HG02973 (cell line): Measurements from ENCODE around the gene LGI1.
"Not testable (repeated sequence)": the region's sequence is repeated elsewhere in the genome, so short reads cannot be mapped to it uniquely, and the experiment has no call there.

ENCODE experiments used
- ATAC-seq: cut with Tn5 transposase; IDR thresholded peaks from one replicate; pipeline ENCODE4 v1.9.1; 2021; ENCODE audit warnings: moderate library complexity; ENCODE audit not compliant: unreplicated experiment

Gene LGI1

DNA sequence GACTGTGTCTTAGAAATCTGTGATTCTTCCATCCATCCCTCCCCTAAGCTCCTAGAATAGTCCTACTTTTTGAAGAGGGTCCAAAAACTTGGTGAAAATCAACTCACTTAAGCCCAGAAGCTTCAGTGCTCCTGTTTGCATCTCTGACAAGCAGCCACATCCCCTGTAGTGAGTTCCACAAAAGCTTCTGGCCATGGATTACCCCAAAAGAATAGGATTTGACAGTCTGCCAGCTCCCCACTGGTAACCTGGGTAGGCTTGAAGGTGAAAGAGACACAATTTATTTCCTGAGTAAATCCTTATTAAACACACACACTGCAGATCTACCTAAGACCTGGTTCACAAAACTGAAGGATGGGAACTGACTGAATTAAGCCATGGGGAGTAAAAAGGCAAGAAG is 46.5 kb downstream of the LGI1 start:
- ATAC-seq: no peak

DNA sequence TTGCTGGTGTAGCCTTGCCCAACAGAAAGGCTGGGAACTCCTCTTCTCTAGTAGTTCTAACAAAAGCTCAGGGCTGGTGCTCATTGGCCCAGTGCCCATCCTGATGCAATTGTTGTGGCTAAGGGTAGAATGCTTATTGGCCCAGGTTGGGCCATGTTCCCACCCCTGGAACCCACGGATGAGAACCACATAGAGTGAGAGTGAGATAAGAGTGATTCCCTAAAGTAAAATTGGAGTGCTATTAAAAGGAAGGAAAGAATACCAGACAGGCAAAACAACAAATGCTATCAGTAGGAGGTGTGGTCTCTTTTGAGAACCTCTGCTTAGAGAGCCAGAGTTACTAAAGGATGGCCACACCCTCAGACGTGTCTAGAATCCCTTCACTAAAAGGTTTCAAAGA is 49.2 kb downstream of the LGI1 start:
- no peak for ATAC-seq

GRCh38 chr10:93807371-93807770 is 49.6 kb downstream of the LGI1 start:
- no peak for ATAC-seq

DNA sequence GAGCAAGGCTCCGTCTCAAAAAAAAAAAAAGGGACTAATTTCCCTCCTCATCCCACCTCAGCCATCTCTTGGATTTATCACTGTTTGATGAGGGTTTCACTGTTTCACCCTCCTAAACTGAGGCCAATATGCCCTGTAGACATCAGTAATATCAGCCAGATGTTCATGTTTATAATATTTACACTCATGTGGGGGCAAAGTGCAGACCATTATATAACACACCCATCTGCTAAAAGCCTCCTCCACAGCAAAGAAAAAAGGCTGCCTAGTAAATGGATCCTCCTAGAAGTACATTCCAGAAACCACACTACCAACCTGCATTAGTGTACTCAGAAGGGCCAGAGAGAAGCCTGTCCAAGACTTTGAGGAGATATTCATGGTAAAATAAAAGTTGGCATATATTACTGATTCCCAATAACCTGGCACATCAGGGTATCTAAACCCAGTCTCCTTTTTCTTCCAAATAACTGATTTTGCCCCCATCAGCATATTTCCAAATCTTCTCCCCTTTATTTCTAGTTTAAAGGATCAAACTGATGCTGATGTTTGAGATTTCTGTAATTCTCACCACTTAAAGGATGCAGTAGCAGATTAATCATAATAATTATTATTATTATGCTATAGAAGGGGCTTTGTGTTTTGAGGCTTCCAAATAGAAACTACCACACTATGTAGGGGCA is 55.1 kb downstream of the LGI1 start:
- no peak for ATAC-seq

DNA sequence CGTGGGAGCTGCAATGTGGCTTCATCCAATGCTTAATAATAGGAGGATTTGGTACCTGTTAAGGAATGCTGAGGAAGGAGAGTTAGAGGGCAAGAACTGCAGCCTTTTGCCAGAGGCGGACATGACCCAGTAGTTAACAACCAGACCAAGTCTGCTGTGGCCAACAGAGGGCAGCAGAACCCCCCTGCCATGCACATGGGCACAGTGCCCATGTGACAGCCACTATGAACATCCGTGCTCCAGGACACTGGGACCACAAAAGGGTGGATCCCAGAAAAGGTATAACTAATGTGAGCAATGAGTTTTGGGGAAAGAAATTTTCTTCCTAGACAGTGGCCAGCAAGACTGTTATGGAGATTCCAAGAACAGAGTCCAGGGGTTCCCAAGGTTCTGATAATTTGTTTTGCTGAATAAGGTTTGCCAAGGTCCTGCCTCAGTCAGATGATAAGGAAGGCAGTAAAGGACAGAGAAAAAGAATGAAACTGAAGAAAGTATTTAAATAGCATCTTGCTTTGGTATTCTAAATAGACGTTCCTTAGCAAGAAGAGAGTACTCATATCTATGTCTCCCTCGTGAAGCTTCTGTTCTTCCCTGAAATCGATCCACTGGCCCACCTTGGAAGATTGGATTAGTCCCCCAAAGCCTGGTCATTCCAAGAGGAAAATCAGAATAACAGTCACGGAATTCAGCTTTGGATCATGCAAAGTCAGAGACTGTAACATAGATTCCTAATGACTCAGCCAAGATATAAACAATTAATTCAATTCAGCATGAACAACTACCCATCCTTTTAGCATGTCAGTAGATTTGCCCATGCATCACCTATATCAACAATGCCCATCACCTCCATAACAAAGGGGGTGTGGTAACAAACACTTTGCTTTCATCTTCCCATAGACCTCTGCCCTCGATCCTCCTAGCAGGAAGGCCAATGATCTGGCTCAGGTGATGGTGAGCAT is 56.0 kb downstream of the LGI1 start:
- no peak for ATAC-seq

GRCh38 chr10:93815304-93816096 is 57.8 kb downstream of the LGI1 start:
- no peak for ATAC-seq

GRCh38 chr10:93816123-93816747 is 58.5 kb downstream of the LGI1 start:
- ATAC-seq: no peak

DNA sequence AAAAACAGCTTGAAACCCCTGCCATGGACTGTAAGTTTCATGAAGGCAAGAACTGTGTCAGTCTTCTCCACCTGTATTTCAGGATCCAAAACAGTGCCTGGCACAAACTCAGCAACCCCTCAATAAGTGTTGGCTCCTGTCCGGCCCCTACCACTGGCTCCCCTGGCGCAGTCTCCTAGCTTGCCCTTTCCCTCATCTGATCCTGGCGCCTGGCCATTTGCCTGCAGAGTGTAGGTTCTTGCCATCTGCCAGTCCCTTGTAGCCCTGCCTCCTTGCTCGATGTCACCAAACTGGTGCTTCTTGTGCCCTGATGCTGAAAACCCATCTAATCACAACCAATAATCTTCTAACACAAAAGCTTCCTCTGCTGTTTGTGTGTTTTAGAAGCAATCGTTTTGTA is 60.4 kb downstream of the LGI1 start:
- no peak for ATAC-seq

DNA sequence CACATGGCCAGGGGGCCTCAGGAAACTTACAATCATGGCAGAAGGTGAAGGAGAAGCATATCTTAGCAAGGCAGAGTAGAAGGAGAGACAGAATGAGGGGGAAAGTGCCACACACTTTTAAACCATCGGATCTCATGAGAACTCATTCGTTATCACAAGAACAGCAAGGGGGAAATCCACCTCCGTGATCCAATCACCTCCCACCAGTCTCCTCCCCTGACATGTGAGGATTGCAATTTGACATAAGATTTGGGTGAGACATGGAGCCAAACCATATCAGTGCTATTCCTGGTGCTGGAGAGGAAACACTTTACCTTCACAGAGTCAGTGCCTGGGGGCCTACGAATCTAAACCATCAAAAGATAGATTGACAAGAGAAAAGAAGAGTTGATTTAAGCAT is 61.8 kb downstream of the LGI1 start:
- ATAC-seq: no peak

DNA sequence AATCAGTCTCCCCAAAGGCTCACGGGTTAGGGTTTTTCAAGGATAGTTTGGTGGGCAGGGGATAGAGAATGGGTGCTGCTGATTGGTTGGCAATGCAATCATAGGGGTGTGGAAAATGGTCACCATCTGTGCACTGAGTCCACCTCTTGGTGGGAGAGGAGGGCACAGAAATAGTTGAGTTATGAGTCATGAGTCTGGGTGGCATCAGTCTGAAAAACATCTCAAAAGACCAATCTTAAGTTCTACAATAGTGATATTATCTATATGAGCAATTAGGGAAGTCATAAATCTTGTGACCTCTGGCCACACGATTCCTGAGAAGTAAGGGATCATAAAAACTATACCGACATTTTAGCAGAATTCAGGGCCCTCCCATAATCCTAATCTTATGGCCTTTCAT is 62.7 kb downstream of the LGI1 start:
- no peak for ATAC-seq

- ATAC-seq: no peak
These were observed 63.5 kb downstream of the LGI1 start for GRCh38 chr10:93821051-93821772.

GRCh38 chr10:93826355-93826754 is 68.6 kb downstream of the LGI1 start:
- ATAC-seq: no peak

DNA sequence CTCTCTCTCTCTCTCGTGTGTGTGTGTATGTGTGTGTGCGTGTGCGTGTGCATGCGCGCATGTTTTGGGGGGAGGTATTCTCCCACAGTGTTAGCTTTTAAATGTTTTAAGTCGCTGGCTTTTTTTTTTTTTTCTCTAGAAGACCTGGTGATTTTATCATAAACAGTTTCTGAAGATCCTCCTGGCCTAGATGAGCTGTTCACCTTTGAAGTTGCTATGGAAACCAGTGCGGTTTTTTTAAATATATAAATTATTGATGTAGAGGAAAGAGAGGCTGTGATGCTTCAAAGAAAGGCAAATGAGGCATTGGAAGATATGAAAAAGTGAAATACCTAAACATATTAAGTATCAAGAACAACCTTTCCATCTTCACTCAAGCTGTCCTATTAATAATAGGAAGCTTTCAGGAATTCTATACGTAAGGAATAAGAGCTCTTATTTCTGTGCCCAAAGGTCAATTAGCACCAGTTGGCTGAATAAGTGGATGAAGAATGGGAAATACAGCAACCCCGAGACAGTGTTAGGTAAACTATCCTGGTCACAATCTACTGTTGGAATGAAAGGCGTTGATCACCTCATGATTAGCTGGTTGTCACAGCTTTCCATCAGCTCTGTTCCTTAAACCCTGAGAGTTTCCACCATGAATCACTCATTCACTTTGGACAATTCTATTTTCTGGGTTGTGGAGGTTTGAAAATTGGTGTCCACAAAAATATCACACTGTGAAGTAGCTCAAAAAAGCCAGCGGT is 69.5 kb downstream of the LGI1 start:
- no peak for ATAC-seq

DNA sequence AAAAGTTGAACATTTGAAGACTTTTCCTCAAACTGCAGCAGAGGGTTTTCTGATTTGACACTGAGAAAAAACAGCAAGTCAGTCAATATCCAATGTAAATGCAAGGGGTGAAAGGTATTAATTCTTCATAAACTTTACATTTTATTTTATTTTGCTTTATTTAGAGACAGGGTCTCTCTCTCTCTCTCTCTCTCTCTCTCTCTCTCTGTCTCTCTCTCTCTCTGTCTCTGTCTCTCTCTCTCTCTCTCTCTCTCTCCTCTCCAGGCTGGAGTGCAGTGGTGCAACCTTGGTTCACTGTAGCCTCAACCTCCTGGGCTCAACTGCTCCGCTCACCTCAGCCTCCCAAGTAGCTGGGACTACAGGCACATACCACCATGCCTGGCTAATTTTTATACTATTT is 73.3 kb downstream of the LGI1 start:
- ATAC-seq: not testable (repeated sequence)

DNA sequence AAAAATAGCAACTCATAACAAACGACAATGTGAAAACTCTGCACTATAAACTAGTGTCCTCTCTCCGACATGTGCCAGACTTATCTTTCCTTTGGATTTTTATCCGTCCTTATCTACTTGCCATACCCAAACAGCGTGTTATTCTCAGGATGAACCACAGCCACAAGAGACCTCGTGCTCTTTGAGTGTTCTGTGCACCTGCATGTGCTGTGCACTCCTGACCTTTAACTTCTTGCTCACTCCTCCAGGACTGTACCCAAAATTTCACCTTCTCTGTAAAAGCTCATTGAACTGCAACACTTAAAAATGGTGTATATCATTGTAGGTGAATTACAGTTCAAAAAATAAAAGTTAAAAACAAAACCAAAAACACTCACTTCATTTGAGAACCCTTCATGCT is 78.0 kb downstream of the LGI1 start:
- ATAC-seq: no peak

DNA sequence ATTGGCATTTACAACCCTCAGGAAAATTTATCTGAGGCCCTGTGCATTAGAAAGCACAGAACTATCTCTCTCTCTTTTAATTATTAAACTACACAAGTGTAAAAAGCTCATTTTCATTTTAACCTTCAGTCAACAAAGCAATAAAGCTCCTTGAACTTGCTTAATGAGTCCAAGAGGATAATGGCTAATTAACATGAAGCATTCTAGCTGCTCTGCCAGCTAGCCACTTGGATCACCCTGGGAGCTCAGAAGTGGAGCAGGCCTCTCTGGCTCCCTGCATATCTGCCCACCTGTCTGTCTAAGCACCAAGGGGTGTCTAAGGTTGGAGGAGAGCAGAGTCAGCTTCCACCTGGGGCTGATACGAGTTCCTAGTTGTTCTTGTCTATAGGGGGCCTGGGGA is 80.1 kb downstream of the LGI1 start:
- ATAC-seq: no peak

DNA sequence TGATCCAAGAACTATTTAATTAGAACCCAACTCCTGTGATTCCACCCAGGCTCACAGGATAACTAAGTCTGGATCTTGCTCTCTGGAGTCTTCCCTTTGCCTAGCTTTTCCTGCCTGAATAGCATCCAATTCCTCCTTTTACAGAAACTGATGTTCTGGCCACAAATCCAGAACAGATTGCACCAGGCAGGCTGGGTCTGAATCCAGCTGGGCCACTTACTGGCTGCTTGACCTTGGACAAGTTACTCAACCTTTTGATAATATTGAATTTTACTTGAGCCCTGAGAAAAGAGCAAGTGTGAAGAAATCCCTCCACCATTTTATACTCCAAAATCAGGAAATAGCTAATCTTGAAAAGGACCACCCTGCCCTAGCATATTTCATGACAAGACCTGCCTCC is 80.5 kb downstream of the LGI1 start:
- no peak for ATAC-seq

- no peak for ATAC-seq
These were observed 84.2 kb downstream of the LGI1 start for GRCh38 chr10:93841961-93842360.

DNA sequence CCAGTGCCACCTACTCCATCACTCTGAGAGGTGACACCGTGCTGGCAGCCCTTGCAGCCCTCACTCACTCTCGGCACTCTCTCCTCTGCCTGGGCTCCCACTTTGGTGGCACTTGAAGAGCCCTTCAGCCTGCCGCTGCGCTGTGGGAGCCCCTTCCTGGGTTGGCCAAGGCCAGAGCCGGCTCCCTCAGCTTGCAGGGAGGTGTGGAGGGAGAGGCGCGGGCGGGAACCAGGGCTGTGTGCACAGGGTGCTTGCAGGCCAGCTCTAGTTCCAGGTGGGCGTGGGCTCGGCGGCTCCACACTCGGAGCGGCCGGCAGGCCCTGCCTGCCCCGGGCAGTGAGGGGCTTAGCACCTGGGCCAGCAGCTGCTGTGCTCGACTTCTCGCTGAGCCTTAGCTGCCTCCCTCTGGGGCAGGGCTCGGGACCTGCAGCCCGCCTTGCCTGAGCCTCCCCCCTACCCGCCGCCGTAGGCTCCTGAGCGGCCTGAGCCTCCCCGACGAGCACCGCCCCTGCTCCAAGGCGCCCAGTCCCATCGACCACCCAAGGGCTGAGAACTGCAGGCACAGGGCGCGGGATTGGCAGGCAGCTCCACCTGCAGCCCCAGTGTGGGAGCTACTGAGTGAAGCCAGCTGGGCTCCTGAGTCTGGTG is 87.4 kb downstream of the LGI1 start:
- no peak for ATAC-seq
